Jurkat, Clone E6-1 (cell line): ENCODE results near the gene PLA2G4A.
"Not testable (repeated sequence)": the region's sequence is repeated elsewhere in the genome, so short reads cannot be mapped to it uniquely, and the experiment has no call there.

Source experiments
- DNase-seq: peaks from one replicate; pipeline ENCODE4 v3.0.0-alpha.2; 2011; ENCODE audit warnings: low read depth, low spot score
- H3K4me3 ChIP-seq: 2 replicates; pipeline ENCODE4 v1.5.1; 2011; ENCODE audit warnings: mild to moderate bottlenecking, low read length, control low read depth, moderate library complexity

Gene PLA2G4A

GRCh38 chr1:186901631-186902030 is 72.9 kb downstream of the PLA2G4A start:
- H3K4me3 ChIP-seq = no peak overlapping the region
- DNase-seq = no peak

GRCh38 chr1:186903374-186904136 is 74.8 kb downstream of the PLA2G4A start:
- no peak for DNase-seq

GRCh38 chr1:186904361-186904760 is 75.6 kb downstream of the PLA2G4A start:
- DNase-seq = no peak
- no peak overlapping the region for H3K4me3 ChIP-seq

More at GRCh38 chr1:186903374-186904136, 74.8 kb downstream of the PLA2G4A start:
- H3K4me3 ChIP-seq = no peak overlapping the region

GRCh38 chr1:186905561-186905960 is 76.8 kb downstream of the PLA2G4A start:
- H3K4me3 ChIP-seq = no peak overlapping the region
- DNase-seq = no peak

GRCh38 chr1:186915555-186915954 is 86.8 kb downstream of the PLA2G4A start:
- no peak for DNase-seq
- H3K4me3 ChIP-seq = no peak overlapping the region

GRCh38 chr1:186917106-186917786 is 88.5 kb downstream of the PLA2G4A start:
- DNase-seq, H3K4me3 ChIP-seq: not testable (repeated sequence)

- H3K4me3 ChIP-seq, DNase-seq: not testable (repeated sequence)
Observed at GRCh38 chr1:186921386-186921785, 92.6 kb downstream of the PLA2G4A start.

GRCh38 chr1:186922814-186923213 is 94.1 kb downstream of the PLA2G4A start:
- not testable (repeated sequence) for DNase-seq, H3K4me3 ChIP-seq

- no peak for DNase-seq
- no peak overlapping the region for H3K4me3 ChIP-seq
Observed at GRCh38 chr1:186923486-186923885, 94.7 kb downstream of the PLA2G4A start.

GRCh38 chr1:186925881-186926669 is 97.3 kb downstream of the PLA2G4A start:
- no peak for DNase-seq
- no peak overlapping the region for H3K4me3 ChIP-seq

- H3K4me3 ChIP-seq = no peak overlapping the region
- DNase-seq = no peak
Observed at GRCh38 chr1:186927884-186928283, 99.1 kb downstream of the PLA2G4A start.

- no peak for DNase-seq
- H3K4me3 ChIP-seq = no peak overlapping the region
Observed at GRCh38 chr1:186930238-186930637, 101.5 kb downstream of the PLA2G4A start.

- DNase-seq = no peak
- H3K4me3 ChIP-seq = no peak overlapping the region
Observed at GRCh38 chr1:186937016-186937670, 108.4 kb downstream of the PLA2G4A start.

GRCh38 chr1:186943891-186944686 is 115.3 kb downstream of the PLA2G4A start:
- H3K4me3 ChIP-seq = no peak overlapping the region
- no peak for DNase-seq

- no peak for DNase-seq
- H3K4me3 ChIP-seq = no peak overlapping the region
Observed at GRCh38 chr1:186945146-186945545, 116.4 kb downstream of the PLA2G4A start.

- no peak overlapping the region for H3K4me3 ChIP-seq
- DNase-seq = no peak
Observed at GRCh38 chr1:186948535-186948934, 119.8 kb downstream of the PLA2G4A start.

GRCh38 chr1:186949173-186949572 is 120.4 kb downstream of the PLA2G4A start:
- DNase-seq = no peak
- no peak overlapping the region for H3K4me3 ChIP-seq

GRCh38 chr1:186950547-186950946 is 121.8 kb downstream of the PLA2G4A start:
- no peak overlapping the region for H3K4me3 ChIP-seq
- DNase-seq = no peak

- DNase-seq = no peak
- H3K4me3 ChIP-seq = no peak overlapping the region
Observed at GRCh38 chr1:186953876-186954275, 125.1 kb downstream of the PLA2G4A start.
